Measurements from ENCODE around the gene PARD3B. TPM values are rescaled to one million over a fixed set of nuclear protein-coding genes. Genes with fewer than 3 reads are reported as not detected.

PARD3B gene
- total RNA-seq, 1 donor from 2014 or later: 29.7 TPM

DNA sequence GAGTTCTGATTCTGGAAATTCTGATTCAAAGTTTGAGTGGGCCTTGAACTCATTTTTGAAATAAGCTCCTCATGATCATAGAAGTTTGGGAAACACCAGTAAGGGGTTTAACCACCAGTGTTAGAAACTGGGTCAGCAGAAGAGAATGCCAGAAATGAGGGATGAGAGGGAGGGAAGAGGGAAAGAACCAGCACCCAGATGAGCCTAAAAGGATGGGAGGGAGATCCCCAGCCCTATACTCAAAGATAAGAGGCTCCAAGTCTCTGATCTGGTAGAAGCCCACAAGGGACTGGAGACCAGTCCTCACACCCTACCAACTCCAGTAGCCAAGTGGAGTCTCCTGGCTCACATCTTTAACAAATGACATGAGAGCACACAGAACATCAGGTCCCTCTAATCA lies 832.0 kb downstream of the PARD3B start:
- TF ChIP-seq, protein P1, sequence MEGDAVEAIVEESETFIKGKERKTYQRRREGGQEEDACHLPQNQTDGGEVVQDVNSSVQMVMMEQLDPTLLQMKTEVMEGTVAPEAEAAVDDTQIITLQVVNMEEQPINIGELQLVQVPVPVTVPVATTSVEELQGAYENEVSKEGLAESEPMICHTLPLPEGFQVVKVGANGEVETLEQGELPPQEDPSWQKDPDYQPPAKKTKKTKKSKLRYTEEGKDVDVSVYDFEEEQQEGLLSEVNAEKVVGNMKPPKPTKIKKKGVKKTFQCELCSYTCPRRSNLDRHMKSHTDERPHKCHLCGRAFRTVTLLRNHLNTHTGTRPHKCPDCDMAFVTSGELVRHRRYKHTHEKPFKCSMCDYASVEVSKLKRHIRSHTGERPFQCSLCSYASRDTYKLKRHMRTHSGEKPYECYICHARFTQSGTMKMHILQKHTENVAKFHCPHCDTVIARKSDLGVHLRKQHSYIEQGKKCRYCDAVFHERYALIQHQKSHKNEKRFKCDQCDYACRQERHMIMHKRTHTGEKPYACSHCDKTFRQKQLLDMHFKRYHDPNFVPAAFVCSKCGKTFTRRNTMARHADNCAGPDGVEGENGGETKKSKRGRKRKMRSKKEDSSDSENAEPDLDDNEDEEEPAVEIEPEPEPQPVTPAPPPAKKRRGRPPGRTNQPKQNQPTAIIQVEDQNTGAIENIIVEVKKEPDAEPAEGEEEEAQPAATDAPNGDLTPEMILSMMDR (IDR thresholded peaks at IDR 0.05; ENCODE audit: unreplicated experiment): no peak
- Mint-ChIP-seq H3K27me3 (no peaks in the 10 kb centered on the region), H3K27ac (no peak overlapping the region), H3K36me3 (ENCODE audit: insufficient read depth) (peaks cover 1% of the 10 kb centered on the region), H3K9me3 (ENCODE audit: low read depth) (peaks cover 3% of the 10 kb centered on the region), H3K4me1 (ENCODE audit: low read depth) (no peaks in the 10 kb centered on the region), H3K4me3 (ENCODE audit: low read depth) (no peak overlapping the region)
- DNase-seq (ENCODE audit: low spot score, unreplicated experiment): no peak

DNA sequence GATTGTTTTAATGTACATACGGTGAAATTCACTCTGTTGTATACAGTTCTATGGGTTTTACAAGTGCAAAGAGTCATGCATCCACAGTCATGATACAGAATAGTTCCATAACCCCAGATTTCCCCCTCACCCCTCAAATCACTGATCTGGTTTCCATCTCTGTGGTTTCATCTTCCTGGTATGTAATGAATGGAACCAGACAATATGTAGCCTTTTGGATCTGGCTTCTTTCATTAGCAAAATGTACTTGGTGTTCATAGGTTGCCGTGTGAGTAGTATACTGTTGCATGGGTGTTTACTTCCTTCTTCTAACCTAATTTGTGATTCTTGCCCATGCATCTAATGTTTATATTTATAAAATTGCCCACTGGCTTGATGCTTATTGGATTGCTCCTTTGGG lies 838.3 kb downstream of the PARD3B start:
- Mint-ChIP-seq H3K27ac (no peak overlapping the region), H3K27me3 (no peaks in the 10 kb centered on the region), H3K9me3 (ENCODE audit: low read depth) (peaks cover 3% of the 10 kb centered on the region), H3K36me3 (ENCODE audit: insufficient read depth) (no peaks in the 10 kb centered on the region), H3K4me1 (ENCODE audit: low read depth) (no peaks in the 10 kb centered on the region), H3K4me3 (ENCODE audit: low read depth) (no peak overlapping the region)
- TF ChIP-seq, protein P1 (IDR thresholded peaks at IDR 0.05; ENCODE audit: unreplicated experiment): no peak
- no peak for DNase-seq (ENCODE audit: low spot score, unreplicated experiment)

DNA sequence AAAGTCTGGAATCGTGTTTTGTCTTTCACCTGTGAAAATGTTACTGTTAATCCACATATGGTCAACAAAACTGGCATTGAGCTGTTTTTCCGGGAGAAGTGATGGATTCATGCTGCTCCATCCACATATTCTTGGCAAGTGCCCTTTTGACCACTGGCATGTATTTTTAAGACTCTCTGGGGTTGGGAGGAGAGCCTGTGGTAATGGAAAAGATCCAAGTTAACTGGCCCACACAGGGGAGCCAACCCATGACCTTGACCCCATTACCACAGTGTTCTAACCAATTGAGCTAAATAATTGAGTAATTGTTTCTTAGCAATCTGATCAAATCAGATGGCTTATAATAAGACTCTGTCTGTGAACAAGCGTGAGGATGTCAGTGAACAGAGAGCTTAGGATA lies 840.8 kb downstream of the PARD3B start:
- Mint-ChIP-seq H3K4me3 (ENCODE audit: low read depth) (no peak overlapping the region), H3K9me3 (ENCODE audit: low read depth) (peaks cover 3% of the 10 kb centered on the region), H3K27ac (no peak overlapping the region), H3K27me3 (no peaks in the 10 kb centered on the region), H3K4me1 (ENCODE audit: low read depth) (no peaks in the 10 kb centered on the region), H3K36me3 (ENCODE audit: insufficient read depth) (no peaks in the 10 kb centered on the region)
- TF ChIP-seq, protein P1 (IDR thresholded peaks at IDR 0.05; ENCODE audit: unreplicated experiment): no peak
- no peak for DNase-seq (ENCODE audit: low spot score, unreplicated experiment)

DNA sequence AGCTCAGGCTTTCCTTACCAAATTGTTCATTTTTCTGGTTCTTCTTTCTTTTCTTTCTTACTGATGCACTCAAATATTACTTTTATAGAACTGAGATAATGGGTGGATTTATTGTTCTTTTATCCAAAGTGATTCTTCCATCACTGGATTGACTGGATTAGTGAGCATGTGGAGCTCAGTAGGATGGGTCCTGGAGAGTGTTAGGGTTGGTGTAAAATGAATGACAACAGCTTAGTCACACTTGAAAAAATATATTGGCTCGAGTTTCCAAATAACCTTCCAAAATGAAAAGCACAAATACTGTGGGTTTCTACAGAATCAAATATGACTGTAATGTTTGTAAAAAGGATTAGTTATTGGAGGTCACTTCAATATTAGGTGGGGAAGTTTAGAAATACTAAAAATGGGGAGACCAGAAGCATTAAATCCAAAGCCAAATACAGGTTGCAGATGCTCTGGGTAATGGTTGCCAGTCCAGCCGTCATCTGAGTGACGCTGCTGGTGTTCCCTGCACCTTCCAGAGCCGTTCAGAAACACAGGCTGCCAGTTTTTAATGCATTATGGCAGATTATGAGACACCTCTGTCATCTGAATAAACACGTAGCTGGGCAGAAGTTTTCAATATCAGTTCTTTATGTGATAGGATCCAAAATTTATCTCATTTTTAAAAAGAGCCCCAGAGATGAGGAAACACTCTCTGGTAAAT lies 842.2 kb downstream of the PARD3B start:
- TF ChIP-seq, protein P1 (IDR thresholded peaks at IDR 0.05; ENCODE audit: unreplicated experiment): no peak
- Mint-ChIP-seq H3K4me1 (ENCODE audit: low read depth) (no peaks in the 10 kb centered on the region), H3K36me3 (ENCODE audit: insufficient read depth) (no peaks in the 10 kb centered on the region), H3K4me3 (ENCODE audit: low read depth) (no peak overlapping the region), H3K27ac (no peak overlapping the region), H3K27me3 (no peaks in the 10 kb centered on the region), H3K9me3 (ENCODE audit: low read depth) (no peaks in the 10 kb centered on the region)
- no peak for DNase-seq (ENCODE audit: low spot score, unreplicated experiment)

DNA sequence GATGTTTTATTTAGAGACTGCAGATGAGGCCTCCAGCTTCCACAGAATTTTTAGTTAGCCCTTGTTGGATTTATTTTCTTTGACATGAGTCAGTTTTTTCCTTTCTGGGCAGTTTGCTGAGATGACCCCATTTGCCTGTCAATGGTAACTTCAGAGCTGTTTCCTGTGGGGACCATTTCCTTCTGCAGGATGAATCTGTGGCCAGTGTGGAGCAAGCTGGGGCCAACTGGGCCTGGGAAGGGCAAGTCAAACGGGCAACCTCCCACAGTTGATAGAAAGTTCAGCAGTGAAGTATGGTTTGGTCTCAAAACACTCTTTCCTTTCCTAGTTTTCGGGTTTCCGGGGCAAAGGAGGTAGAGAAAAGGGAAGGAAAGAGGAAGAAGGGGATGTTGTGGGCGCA lies 845.6 kb downstream of the PARD3B start:
- Mint-ChIP-seq H3K4me3 (ENCODE audit: low read depth) (no peak overlapping the region), H3K4me1 (ENCODE audit: low read depth) (no peaks in the 10 kb centered on the region), H3K27me3 (no peaks in the 10 kb centered on the region), H3K9me3 (ENCODE audit: low read depth) (no peaks in the 10 kb centered on the region), H3K36me3 (ENCODE audit: insufficient read depth) (no peaks in the 10 kb centered on the region), H3K27ac (no peak overlapping the region)
- no peak for DNase-seq (ENCODE audit: low spot score, unreplicated experiment)
- TF ChIP-seq, protein P1 (IDR thresholded peaks at IDR 0.05; ENCODE audit: unreplicated experiment): no peak

Measured in progenitor cell of endocrine pancreas (in vitro differentiated cells).